ENCODE measurements around the gene NFU1. TPM values are rescaled to one million over a fixed set of nuclear protein-coding genes. Genes with fewer than 3 reads are reported as not detected.

Gene NFU1
- total RNA-seq, 2 donors from 2014 or later: 58.4 to 62.0 TPM

DNA sequence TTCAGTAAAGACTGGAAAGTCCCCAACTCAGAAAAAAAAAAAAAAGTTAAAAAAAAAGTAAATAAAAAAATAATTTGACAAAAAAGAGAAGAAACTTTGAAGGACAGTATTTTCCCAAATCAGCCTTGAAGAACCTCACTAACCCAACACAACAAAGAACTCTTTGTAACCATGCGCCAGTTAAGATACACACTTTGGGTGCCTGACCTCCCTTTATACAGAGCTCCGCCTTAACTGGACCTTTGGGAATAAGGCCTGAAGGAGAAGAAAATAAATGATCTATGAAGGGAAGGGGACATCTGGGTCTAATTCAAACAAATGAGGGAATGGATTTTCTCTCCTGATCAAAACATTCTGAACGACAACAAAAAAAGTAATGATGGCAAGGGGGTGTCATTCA, 48.0 kb downstream of the NFU1 start:
- TF ChIP-seq, protein P1, sequence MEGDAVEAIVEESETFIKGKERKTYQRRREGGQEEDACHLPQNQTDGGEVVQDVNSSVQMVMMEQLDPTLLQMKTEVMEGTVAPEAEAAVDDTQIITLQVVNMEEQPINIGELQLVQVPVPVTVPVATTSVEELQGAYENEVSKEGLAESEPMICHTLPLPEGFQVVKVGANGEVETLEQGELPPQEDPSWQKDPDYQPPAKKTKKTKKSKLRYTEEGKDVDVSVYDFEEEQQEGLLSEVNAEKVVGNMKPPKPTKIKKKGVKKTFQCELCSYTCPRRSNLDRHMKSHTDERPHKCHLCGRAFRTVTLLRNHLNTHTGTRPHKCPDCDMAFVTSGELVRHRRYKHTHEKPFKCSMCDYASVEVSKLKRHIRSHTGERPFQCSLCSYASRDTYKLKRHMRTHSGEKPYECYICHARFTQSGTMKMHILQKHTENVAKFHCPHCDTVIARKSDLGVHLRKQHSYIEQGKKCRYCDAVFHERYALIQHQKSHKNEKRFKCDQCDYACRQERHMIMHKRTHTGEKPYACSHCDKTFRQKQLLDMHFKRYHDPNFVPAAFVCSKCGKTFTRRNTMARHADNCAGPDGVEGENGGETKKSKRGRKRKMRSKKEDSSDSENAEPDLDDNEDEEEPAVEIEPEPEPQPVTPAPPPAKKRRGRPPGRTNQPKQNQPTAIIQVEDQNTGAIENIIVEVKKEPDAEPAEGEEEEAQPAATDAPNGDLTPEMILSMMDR (IDR thresholded peaks at IDR 0.05): no peak
- DNase-seq: no peak
- no peak overlapping the region for H3K9ac ChIP-seq (ENCODE audit: low read depth in 2 of 2, low read length in 2 of 2)
- H3K36me3 ChIP-seq: no peaks in the 10 kb centered on the region
- H3K4me3 ChIP-seq: no peak overlapping the region
- H3K9me3 ChIP-seq: no peaks in the 10 kb centered on the region
- intact Hi-C loops (cut with DNase I): no loop called here
- H3K27ac ChIP-seq: no peak overlapping the region
- peaks cover 5% of the 10 kb centered on the region for H3K4me1 ChIP-seq
- H3K27me3 ChIP-seq: no peaks in the 10 kb centered on the region

DNA sequence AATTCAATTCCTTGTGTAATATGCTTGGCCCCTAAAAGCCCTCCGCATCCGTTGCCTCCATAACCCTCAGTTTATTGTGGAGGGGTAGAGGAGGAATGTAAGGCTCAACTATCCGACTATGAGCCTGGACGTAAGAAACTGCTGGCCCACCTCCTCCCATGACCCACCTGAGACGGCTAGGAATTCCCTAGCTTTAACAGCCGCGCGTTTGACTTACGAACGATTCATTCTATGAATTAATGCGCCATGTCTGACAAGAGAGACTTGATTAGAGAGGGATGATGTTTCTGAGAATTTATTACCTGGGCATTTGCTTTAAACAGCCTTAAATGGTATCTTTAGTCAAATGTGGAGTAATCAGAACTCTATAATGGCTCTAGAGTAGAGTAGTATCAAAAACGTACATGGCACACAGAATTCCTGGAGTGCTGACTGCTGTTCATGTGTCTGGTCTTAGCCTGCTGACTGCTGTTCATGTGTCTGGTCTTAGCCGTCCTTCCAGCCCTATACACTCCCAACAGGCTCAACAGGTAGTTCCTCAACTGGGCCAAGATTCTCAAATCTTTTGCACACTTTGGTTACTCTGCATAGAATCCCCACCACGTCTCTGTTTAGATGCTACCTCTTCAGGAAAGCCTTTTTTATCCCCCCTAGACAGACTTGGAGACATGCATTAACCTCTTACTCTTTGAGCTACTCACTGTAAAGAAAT, 49.3 kb downstream of the NFU1 start:
- Histone ChIP-seq H3K9me3 (no peaks in the 10 kb centered on the region), H3K27me3 (no peaks in the 10 kb centered on the region), H3K27ac (peak overlapping the region; percentile 84), H3K4me3 (peak overlapping the region; percentile 77), H3K9ac (ENCODE audit: low read depth in 2 of 2, low read length in 2 of 2) (peak overlapping the region; percentile 52 to 84), H3K36me3 (no peaks in the 10 kb centered on the region), H3K4me1 (peaks cover 11% of the 10 kb centered on the region)
- TF ChIP-seq, protein P1 (IDR thresholded peaks at IDR 0.05): no peak
- intact Hi-C loops (cut with DNase I): no loop called here
- DNase-seq: no peak

DNA sequence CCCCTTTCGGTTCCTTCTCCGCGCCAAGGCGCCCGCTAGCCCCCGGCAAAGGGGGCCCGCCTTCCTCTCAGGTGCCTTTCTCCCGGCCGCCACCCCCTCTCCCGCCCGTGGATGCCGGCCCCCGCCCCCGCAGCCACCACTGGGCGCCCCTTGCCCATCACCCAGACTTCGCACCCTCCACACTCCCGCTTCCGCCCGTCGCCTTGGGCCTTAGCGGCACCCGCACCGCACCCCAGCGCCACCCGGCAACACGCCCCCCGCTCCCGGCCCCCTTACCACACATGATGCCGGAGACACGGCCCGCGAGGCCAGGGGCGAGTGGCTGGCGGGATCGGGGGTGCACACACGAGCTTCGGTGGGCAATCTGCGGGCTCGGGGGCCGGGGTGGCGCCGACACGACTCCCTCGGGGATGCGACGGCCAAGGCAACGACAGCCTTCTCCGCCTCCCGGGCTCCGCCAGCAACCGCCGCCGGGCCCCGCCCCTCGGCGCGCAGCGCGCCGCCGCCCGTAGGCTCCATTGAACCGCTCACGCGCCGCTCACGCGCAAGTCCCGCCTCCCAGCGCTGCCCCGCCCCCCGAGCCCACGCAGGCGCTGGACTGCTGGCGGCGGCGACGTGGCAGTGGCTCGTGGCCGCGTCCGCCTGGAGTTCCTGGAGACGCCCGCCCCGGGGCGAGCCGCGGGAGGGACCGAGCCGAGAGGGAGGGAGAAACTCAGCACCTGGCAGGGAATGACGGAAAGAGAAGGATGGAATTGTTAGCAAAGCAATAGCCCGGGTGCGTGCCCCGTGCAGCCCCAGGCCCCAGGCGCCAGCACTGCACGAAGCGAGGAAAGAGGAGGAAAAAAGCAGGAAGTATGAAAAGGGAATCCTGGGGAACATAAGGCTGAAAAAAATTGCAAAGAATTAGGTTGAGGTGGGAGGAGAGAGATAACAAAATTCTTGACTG, 50.2 kb downstream of the NFU1 start, which contains the start of gene GFPT1:
Gene GFPT1 (minus strand): TSS at position 439 of the 946 bp plus-strand sequence. CDS start 156 bp downstream, at position 283.
- Histone ChIP-seq H3K9me3 (no peaks in the 10 kb centered on the region), H3K9ac (ENCODE audit: low read depth in 2 of 2, low read length in 2 of 2) (peak within 1 kb of the TSS; percentile 94 to 97), H3K4me3 (peak within 1 kb of the TSS; percentile 77), H3K27me3 (no peaks in the 10 kb centered on the region), H3K36me3 (no peaks in the 10 kb centered on the region), H3K4me1 (peaks cover 11% of the 10 kb centered on the region), H3K27ac (peak within 1 kb of the TSS; percentile 84)
- intact Hi-C loops (cut with DNase I): no loop called here
- TF ChIP-seq, protein P1 (IDR thresholded peaks at IDR 0.05): no peak
- DNase-seq: peak; percentile 96

DNA sequence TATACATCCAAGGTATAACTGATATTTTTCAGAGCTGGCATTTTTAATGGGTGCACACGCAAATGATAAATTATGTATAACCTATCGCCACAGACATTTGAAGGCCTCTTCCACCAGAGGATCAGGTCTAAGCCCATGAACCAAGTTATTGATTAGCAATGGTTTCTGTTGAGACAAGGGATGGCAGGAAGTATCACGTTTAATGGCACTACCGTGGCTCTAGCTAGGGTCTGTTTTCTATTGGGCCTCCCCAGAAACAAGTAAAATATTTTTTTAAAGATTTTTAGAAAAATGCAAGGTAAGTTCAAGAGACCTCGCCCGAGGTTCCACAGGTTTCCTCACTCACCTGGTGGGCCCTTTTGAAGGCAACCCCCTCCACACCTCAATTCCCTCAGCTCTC, 50.9 kb downstream of the NFU1 start:
- no peak for DNase-seq
- Histone ChIP-seq H3K9ac (ENCODE audit: low read depth in 2 of 2, low read length in 2 of 2) (peak overlapping the region; percentile 94 to 97), H3K36me3 (no peaks in the 10 kb centered on the region), H3K27me3 (no peaks in the 10 kb centered on the region), H3K27ac (peak overlapping the region; percentile 84), H3K9me3 (no peaks in the 10 kb centered on the region), H3K4me3 (peak overlapping the region; percentile 77), H3K4me1 (peaks cover 11% of the 10 kb centered on the region)
- TF ChIP-seq, protein P1 (IDR thresholded peaks at IDR 0.05): no peak
- intact Hi-C loops (cut with DNase I): no loop called here

DNA sequence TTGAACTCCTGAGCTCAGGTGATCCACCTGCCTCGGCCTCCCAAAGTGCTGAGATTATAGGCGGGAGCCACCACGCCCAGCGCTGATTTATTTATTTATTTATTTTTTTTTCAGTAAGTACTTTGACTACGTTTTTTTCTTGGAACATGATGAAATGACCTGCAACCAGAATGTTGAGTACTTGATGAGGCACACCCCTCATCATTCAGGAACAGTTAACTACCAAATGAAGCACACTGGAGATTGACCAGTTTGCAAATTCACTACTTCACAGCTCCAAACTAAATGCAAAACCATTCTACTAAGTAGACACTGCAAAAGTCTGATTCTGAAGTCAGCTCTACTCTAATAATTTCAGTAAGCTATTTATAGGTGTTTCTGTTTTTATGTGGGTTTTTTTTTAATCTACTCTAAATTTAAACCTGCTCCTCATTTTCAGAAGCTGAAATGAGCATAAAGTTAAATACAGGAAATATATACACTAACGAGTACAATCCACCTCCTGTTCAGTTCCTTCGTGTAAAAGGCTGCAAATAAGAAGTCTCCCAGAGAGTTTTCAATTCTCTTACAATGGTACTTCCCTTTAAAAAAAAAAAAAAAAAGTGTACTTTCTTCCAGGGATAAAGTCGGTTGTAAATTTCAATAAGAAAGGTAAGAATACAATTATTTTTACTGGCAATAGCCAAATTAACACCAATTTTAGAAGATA, 51.6 kb downstream of the NFU1 start:
- intact Hi-C loops (cut with DNase I): no loop called here
- Histone ChIP-seq H3K27ac (peak overlapping the region; percentile 84), H3K27me3 (no peaks in the 10 kb centered on the region), H3K4me3 (peak overlapping the region; percentile 77), H3K9ac (ENCODE audit: low read depth in 2 of 2, low read length in 2 of 2) (peak overlapping the region in 1 of 2 donors; percentile 97), H3K4me1 (peaks cover 11% of the 10 kb centered on the region), H3K36me3 (no peaks in the 10 kb centered on the region), H3K9me3 (no peaks in the 10 kb centered on the region)
- TF ChIP-seq, protein P1 (IDR thresholded peaks at IDR 0.05): no peak
- peak; percentile 40 for DNase-seq
